GM12872 (cell line): ENCODE measurements around the gene SPATA20.

Source experiments
- TF ChIP-seq, protein P1 (sequence below): IDR thresholded peaks from 3 replicates; pipeline ENCODE4 v1.5.1; 2011; ENCODE audit warnings: low read depth, mild to moderate bottlenecking, low read length, moderate library complexity; ENCODE audit not compliant: insufficient read depth

SPATA20 gene

DNA sequence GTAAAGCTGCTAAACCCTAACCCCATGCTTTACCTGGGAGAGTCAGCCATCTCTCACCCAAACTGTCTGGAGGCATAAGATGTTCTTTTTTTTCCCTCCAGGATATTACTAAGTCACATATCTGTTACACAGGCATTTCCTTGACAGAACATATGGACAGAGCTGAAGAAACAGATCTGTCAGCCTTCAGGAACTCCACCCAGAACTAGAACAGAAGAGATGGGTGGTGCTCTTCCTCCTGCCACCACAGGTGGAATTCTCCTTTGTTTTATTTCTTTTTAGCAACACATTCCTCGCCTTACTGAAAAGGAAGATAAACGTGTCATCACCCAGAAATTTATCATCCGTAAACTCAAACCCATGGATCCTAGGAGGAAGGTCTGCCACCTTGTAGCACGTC is 30.0 kb upstream of the SPATA20 start:
- TF ChIP-seq, protein P1, sequence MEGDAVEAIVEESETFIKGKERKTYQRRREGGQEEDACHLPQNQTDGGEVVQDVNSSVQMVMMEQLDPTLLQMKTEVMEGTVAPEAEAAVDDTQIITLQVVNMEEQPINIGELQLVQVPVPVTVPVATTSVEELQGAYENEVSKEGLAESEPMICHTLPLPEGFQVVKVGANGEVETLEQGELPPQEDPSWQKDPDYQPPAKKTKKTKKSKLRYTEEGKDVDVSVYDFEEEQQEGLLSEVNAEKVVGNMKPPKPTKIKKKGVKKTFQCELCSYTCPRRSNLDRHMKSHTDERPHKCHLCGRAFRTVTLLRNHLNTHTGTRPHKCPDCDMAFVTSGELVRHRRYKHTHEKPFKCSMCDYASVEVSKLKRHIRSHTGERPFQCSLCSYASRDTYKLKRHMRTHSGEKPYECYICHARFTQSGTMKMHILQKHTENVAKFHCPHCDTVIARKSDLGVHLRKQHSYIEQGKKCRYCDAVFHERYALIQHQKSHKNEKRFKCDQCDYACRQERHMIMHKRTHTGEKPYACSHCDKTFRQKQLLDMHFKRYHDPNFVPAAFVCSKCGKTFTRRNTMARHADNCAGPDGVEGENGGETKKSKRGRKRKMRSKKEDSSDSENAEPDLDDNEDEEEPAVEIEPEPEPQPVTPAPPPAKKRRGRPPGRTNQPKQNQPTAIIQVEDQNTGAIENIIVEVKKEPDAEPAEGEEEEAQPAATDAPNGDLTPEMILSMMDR, result no peak

GRCh38 chr17:50517504-50518383 is 29.2 kb upstream of the SPATA20 start:
- TF ChIP-seq, protein P1, result no peak

- TF ChIP-seq, protein P1, result no peak
These were observed 28.5 kb upstream of the SPATA20 start for GRCh38 chr17:50518384-50519023.

GRCh38 chr17:50519141-50519834 is 27.7 kb upstream of the SPATA20 start:
- TF ChIP-seq, protein P1, result no peak

DNA sequence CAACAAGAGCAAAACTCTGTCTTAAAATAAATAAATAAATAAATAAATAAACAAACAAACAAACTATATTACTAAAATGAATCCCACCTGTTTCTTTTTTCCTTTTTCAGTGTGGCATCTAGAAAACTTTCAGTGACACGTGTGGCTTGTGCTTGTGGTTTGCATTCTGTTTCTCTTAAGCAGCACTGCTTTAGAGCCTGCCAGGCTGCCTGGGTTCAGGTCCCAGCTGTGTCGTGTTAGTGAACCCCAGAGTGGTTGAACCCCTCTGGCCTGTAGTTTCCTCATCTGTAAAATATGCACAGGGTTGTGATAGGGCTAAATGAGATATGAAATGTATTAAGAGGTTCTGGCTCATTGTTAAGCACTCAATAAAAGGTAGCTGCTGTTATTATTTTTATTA is 26.5 kb upstream of the SPATA20 start:
- TF ChIP-seq, protein P1, result no peak

- TF ChIP-seq, protein P1, result no peak
These were observed 25.5 kb upstream of the SPATA20 start for GRCh38 chr17:50521514-50521913.

- TF ChIP-seq, protein P1, result no peak
These were observed 24.2 kb upstream of the SPATA20 start for GRCh38 chr17:50522766-50523165.
